GM18868 (cell line): ENCODE results near the gene ADA.
"Not testable (repeated sequence)": the region's sequence is repeated elsewhere in the genome, so short reads cannot be mapped to it uniquely, and the experiment has no call there.

ENCODE experiments used
- ATAC-seq: cut with Tn5 transposase; IDR thresholded peaks from one replicate; pipeline ENCODE4 v1.9.1; 2021; ENCODE audit warnings: mild to moderate bottlenecking, moderate library complexity; ENCODE audit not compliant: unreplicated experiment

Gene ADA

GRCh38 chr20:44601236-44601671 lies 50.2 kb downstream of the ADA start:
- no peak for ATAC-seq

DNA sequence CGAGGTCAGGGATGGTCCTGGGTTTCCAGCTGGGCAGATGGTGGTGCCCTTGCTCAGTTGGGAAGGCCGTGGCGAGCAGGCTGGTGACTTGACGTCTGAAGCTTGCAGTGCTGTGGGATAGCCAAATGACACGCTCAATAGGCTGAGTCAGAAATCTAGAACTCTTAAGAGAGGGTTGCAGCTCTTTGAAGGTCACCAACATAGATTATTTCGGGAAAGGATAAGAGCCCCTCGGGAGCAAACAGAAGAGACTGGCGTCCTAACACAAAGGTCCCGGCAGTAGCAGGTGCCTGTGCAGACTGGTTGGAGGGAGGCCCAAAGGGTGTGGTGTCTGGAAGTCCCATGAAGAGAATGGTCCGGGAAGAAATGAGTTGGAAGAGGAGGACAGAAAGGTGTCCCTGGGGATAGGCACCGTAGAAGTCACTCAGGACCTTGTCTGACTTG lies 50.7 kb downstream of the ADA start:
- ATAC-seq, result no peak

- no peak for ATAC-seq
These were observed 51.2 kb downstream of the ADA start for GRCh38 chr20:44600301-44600700.

GRCh38 chr20:44599715-44600114 lies 51.8 kb downstream of the ADA start:
- ATAC-seq, result no peak

- no peak for ATAC-seq
These were observed 52.8 kb downstream of the ADA start for GRCh38 chr20:44598423-44599305.

- no peak for ATAC-seq
These were observed 53.6 kb downstream of the ADA start for GRCh38 chr20:44597930-44598329.

DNA sequence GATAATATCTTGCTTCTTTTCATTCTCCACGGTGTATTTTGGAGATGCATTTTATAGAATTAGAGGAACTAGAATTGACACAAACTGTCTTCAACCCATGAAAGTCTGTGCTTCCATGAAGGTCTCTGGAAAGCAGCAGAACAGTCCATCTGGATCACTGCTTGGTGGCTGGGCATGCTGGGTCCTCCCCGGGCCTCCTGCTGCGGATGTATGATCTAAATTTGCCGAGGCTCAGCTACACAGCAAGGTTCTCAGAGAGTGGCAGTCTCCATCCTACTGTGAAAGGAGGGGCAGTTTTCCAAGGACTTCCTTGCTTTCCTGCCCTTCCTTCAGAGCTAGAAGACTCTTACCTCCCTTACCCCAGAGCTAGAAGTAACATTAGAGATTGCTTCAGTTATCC lies 54.0 kb downstream of the ADA start:
- ATAC-seq, result no peak

DNA sequence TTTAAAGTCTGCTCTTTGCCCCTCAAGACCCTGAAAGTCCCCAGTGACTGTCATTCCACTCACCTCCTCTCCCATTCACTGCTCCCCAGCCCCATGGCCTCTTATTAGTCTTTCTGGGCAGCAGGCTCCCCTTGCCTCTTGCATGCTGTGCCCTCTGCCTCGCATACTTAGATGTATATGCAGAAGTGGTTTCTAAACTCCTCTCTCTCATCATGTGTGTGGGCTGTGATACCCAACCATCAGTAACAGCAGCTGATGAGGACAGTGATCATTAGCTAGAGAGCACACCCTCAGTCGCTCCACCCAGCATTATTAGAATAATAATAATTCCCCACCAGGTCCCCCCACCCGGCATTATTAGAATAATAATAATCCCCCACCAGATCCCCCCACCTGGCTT lies 54.6 kb downstream of the ADA start:
- no peak for ATAC-seq

GRCh38 chr20:44596010-44596409 lies 55.5 kb downstream of the ADA start:
- no peak for ATAC-seq

DNA sequence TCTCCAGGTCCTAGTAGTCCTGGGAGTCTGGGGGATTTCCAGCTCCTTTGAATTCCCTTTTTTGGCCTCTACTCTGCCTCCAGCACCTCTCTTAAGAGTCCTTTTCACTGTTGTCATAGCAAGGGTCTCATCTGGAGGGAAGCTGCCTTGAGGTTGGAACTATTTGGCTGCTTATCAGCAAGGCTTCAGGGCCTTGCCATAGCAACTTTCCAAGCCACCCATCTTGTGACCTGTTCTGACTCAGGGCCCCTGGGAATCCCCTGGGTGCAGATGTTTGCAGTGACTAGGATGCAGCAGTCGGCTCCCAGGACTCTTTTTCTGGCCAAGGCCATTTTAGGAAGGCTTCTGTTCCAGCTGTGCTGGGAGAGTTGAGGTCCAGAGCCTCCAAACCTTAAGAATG lies 56.8 kb downstream of the ADA start:
- ATAC-seq, result peak; percentile 71

GRCh38 chr20:44593751-44594150 lies 57.7 kb downstream of the ADA start:
- no peak for ATAC-seq

DNA sequence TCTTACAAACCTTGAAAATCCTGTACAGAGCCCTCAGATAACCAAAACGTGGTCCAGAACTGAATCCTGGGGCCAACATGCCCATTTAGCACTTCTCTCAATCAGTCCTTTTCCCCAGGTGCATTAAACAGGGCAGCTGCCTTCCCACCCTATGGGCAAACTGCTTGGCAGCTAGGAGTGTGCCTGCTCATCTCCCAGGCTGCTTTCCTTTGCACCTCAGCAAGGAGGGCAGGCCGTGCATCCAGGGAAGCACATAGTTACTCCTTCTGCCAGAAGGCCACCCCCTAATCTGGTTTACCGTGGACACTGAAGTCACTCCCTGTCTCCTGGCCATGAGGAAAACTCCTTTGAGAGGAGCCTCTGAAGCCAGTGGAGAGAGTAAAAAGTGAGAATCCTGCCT lies 59.1 kb downstream of the ADA start:
- ATAC-seq, result no peak

GRCh38 chr20:44590980-44591778 lies 60.3 kb downstream of the ADA start:
- ATAC-seq, result no peak

- ATAC-seq, result no peak
These were observed 62.0 kb downstream of the ADA start for GRCh38 chr20:44589537-44589936.

GRCh38 chr20:44588321-44588720 lies 63.2 kb downstream of the ADA start:
- not testable (repeated sequence) for ATAC-seq

- ATAC-seq, result no peak
These were observed 64.2 kb downstream of the ADA start for GRCh38 chr20:44587035-44587980.

GRCh38 chr20:44586289-44586911 lies 65.1 kb downstream of the ADA start:
- peak; percentile 57 for ATAC-seq

- peak; percentile 37 for ATAC-seq
These were observed 66.2 kb downstream of the ADA start for GRCh38 chr20:44585057-44585963.

DNA sequence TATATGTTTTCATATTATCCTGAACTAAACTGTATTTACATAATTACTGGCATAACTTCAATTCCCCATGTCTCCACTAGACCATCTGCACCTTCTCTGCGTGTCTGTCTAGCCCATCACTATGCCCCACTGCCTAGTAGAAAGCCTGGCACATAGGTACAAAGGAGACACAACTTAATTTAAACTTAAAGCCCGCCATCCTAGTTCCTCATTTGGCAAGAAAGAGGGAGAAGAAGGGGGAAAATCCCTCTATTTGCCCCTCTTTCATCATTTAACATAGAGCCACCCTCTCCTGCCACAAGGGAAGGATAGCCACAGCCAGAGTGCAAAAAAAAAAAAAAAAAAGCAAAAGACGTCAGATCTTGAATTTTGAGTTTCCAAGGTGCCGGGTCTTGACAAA lies 67.3 kb downstream of the ADA start:
- ATAC-seq, result no peak
